ENCODE data around the gene SHH. TPM values are rescaled to one million over a fixed set of nuclear protein-coding genes. Genes with fewer than 3 reads are reported as not detected.
"Not testable (repeated sequence)": the region's sequence is repeated elsewhere in the genome, so short reads cannot be mapped to it uniquely, and the experiment has no call there.

Gene SHH
- total and polyA plus RNA-seq, 2 of the 4 experiments (the other 2 are of a cell fraction): under 0.01 to 0.03 TPM

DNA sequence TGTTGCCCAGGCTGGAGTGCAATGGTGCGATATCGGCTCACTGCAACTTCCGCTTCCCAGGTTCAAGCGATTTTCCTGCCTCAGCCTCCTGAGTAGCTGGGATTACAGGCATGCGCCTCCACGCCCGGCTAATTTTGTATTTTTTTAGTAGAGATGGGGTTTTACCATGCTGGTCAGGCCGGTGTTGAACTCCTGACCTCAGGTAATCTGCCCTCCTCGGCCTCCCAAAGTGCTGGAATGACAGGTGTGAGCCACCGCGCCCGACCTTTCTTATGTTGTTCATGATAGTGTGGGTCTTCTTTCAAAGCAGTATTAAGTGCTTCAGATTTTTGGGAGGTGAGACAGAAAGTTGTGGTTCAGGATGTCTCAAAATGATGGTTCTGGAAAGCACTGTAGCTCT is 26.0 kb upstream of the SHH start:
- CTCF ChIA-PET; H3K4ac ChIP-seq (ENCODE audit: low read depth, low read length); H3K4me3 ChIP-seq (ENCODE audit: insufficient read depth, low read depth, low read length); intact Hi-C loops (cut with micrococcal nuclease); H3K14ac ChIP-seq (replicated peaks; ENCODE audit: low read depth, low read length); H3K9me1 ChIP-seq (ENCODE audit: insufficient read depth, low read length); H2AFZ ChIP-seq (replicated peaks; ENCODE audit: low read length, poor library complexity); H4K91ac ChIP-seq (ENCODE audit: insufficient read depth, low read depth, low read length); H2BK15ac ChIP-seq (ENCODE audit: low read depth, low read length); H3K18ac ChIP-seq (ENCODE audit: low read depth, low read length); ATAC-seq (ENCODE audit: low read depth); H3K9ac ChIP-seq (ENCODE audit: low read depth, low read length); H3K79me1 ChIP-seq (ENCODE audit: low read depth in 1 of 2, low read length in 2 of 2); DNase-seq; H3K27ac ChIP-seq (ENCODE audit: insufficient read depth, low read length); POLR2A ChIA-PET (ENCODE audit: unreplicated experiment); H4K5ac ChIP-seq (ENCODE audit: low read depth, low read length); BruUV-seq (replicated peaks); H2AK9ac ChIP-seq (replicated peaks; ENCODE audit: low read depth, low read length, poor library complexity); H4K8ac ChIP-seq (ENCODE audit: low read depth in 2 of 2, low read length in 2 of 2); H3K27me3 ChIP-seq (ENCODE audit: control insufficient read depth, insufficient read depth, low read length); H4K20me1 ChIP-seq (ENCODE audit: insufficient read depth, low read length); H3K4me2 ChIP-seq (ENCODE audit: low read depth, low read length); H3K36me3 ChIP-seq (ENCODE audit: control insufficient read depth, insufficient read depth, low read length); H3K23ac ChIP-seq (ENCODE audit: low read depth, low read length); H3K56ac ChIP-seq (ENCODE audit: extremely low read depth, insufficient read depth, low read length); H2AK5ac ChIP-seq (ENCODE audit: low read depth, low read length); H2BK20ac ChIP-seq (ENCODE audit: low read depth, low read length); dilution Hi-C loops (cut with HindIII; ENCODE audit: low sequenced_read_pairs, unreplicated experiment); H3K4me1 ChIP-seq (ENCODE audit: control insufficient read depth, insufficient read depth, low read length); H2BK120ac ChIP-seq (ENCODE audit: low read depth, low read length); in situ Hi-C loops (cut with MboI; ENCODE audit: low sequenced_read_pairs); H3K9me3 ChIP-seq (ENCODE audit: control insufficient read depth, insufficient read depth, low read length); H2BK5ac ChIP-seq (ENCODE audit: low read depth, low read length, poor library complexity, severe bottlenecking): not testable (repeated sequence)
- no CpG with 5 or more reads among the region's 12 CpGs for WGBS, 2 experiments (ENCODE audit: extremely low coverage in 2 of 2, insufficient read length in 1 of 2)
